ENCODE data around the gene DOLPP1.
"Not testable (repeated sequence)": the region's sequence is repeated elsewhere in the genome, so short reads cannot be mapped to it uniquely, and the experiment has no call there.

GRCh38 chr9:129112526-129112925 lies 31.6 kb downstream of the DOLPP1 start:
- not testable (repeated sequence) for TF ChIP-seq EZH2 (IDR thresholded peaks at IDR 0.05; ENCODE audit: insufficient read depth, poor library complexity, severe bottlenecking); EZH2phosphoT487 (IDR thresholded peaks at IDR 0.05; ENCODE audit: insufficient read depth, low read depth)

Data from GM23248 (cell line).